HG03521 (cell line): ENCODE results near the gene MAGEH1.
A peak's percentile ranks its signal among the peaks of the same experiment; 100 is the strongest.
"Not testable (repeated sequence)": the region's sequence is repeated elsewhere in the genome, so short reads cannot be mapped to it uniquely, and the experiment has no call there.

Source experiments
- ATAC-seq: cut with Tn5 transposase; IDR thresholded peaks from one replicate; pipeline ENCODE4 v1.9.1; 2021; ENCODE audit warnings: mild to moderate bottlenecking, moderate library complexity; ENCODE audit not compliant: unreplicated experiment

Gene MAGEH1

GRCh38 chrX:55451990-55452832 is at the start of gene MAGEH1:
Gene MAGEH1, plus strand, starts transcription at chrX:55452127. Its CDS starts 248 bp downstream, at chrX:55452375.
- ATAC-seq, result peak; percentile 96

- not testable (repeated sequence) for ATAC-seq
Measured at GRCh38 chrX:55427079-55427478, 24.8 kb upstream of the MAGEH1 start.

- ATAC-seq, result not testable (repeated sequence)
Measured at GRCh38 chrX:55443468-55443867, 8.5 kb upstream of the MAGEH1 start.

- ATAC-seq, result no peak
Measured at GRCh38 chrX:55450259-55450658, 1.7 kb upstream of the MAGEH1 start.

- no peak for ATAC-seq
Measured at GRCh38 chrX:55451141-55451540, 786 bp upstream of the MAGEH1 start.

GRCh38 chrX:55451626-55451989 is 319 bp upstream of the MAGEH1 start:
- peak; percentile 3 for ATAC-seq

- no peak for ATAC-seq
Measured at GRCh38 chrX:55452833-55453124, 852 bp downstream of the MAGEH1 start.

GRCh38 chrX:55455708-55456107 is 3.8 kb downstream of the MAGEH1 start:
- not testable (repeated sequence) for ATAC-seq

GRCh38 chrX:55459426-55459825 is 7.5 kb downstream of the MAGEH1 start:
- not testable (repeated sequence) for ATAC-seq

GRCh38 chrX:55459926-55460325 is 8.0 kb downstream of the MAGEH1 start:
- not testable (repeated sequence) for ATAC-seq

- ATAC-seq, result not testable (repeated sequence)
Measured at GRCh38 chrX:55464050-55464449, 12.1 kb downstream of the MAGEH1 start.

GRCh38 chrX:55465108-55465507 is 13.2 kb downstream of the MAGEH1 start:
- ATAC-seq, result not testable (repeated sequence)

GRCh38 chrX:55465791-55466190 is 13.9 kb downstream of the MAGEH1 start:
- not testable (repeated sequence) for ATAC-seq

- not testable (repeated sequence) for ATAC-seq
Measured at GRCh38 chrX:55479956-55480355, 28.0 kb downstream of the MAGEH1 start.

GRCh38 chrX:55480390-55481062 is 28.6 kb downstream of the MAGEH1 start:
- no peak for ATAC-seq

GRCh38 chrX:55484948-55485347 is 33.0 kb downstream of the MAGEH1 start:
- no peak for ATAC-seq

- no peak for ATAC-seq
Measured at GRCh38 chrX:55486736-55487135, 34.8 kb downstream of the MAGEH1 start.

GRCh38 chrX:55487143-55487542 is 35.2 kb downstream of the MAGEH1 start:
- ATAC-seq, result no peak

GRCh38 chrX:55488006-55488592 is 36.2 kb downstream of the MAGEH1 start:
- no peak for ATAC-seq

- peak; percentile 47 for ATAC-seq
Measured at GRCh38 chrX:55488593-55489313, 36.8 kb downstream of the MAGEH1 start.

- ATAC-seq, result peak; percentile 41
Measured at GRCh38 chrX:55489314-55490009, 37.5 kb downstream of the MAGEH1 start, which contains the start of gene USP51. Gene USP51, minus strand, starts transcription at chrX:55489848. Its CDS starts 909 bp downstream, at chrX:55488939.
